ENCODE data around the gene REL. TPM values are rescaled to one million over a fixed set of nuclear protein-coding genes. Genes with fewer than 3 reads are reported as not detected.

Gene REL
- total and polyA plus RNA-seq, 9 of the 15 experiments (the other 6 are each of a cell fraction or from before 2014, with no cell fraction given), result 0.63 to 8.6 (median 6.3) TPM

- TF ChIP-seq ZNF764 (CRISPR knock-in tag; IDR thresholded peaks at IDR 0.05; ENCODE audit: low read depth) (no peak), PURB (CRISPR knock-in tag; IDR thresholded peaks at IDR 0.05; ENCODE audit: low read depth) (no peak), COPS2 (conservative IDR thresholded peaks at IDR 0.05) (no peak), GMEB1 (CRISPR knock-in tag; IDR thresholded peaks at IDR 0.05) (peak; percentile 88), ELF1 (tag; IDR thresholded peaks at IDR 0.05) (peak; percentile 1; the same call in 1 of the 2 replicates), NELFE (IDR thresholded peaks at IDR 0.05; ENCODE audit: insufficient read depth, insufficient read length) (no peak), SETDB1 (IDR thresholded peaks at IDR 0.05; ENCODE audit: low read length) (no peak), FOXK1 (CRISPR knock-in tag; IDR thresholded peaks at IDR 0.05; ENCODE audit: borderline replicate concordance) (no peak), ZNF146 (CRISPR knock-in tag; IDR thresholded peaks at IDR 0.05; ENCODE audit: unreplicated experiment) (no peak), NFATC3 (IDR thresholded peaks at IDR 0.05) (no peak), PTRF (tag; IDR thresholded peaks at IDR 0.05) (no peak), CEBPZ (IDR thresholded peaks at IDR 0.05; ENCODE audit: borderline replicate concordance, low read depth, low read length) (no peak), MCM5 (IDR thresholded peaks at IDR 0.05; ENCODE audit: low read depth) (no peak), ERF (CRISPR knock-in tag; IDR thresholded peaks at IDR 0.05) (no peak), HMGXB4 (CRISPR knock-in tag; IDR thresholded peaks at IDR 0.05) (0 out of 2 replicates have a peak, but pooled peaks have one; percentile 33), MCM3 (IDR thresholded peaks at IDR 0.05) (no peak), WHSC1 (IDR thresholded peaks at IDR 0.05; ENCODE audit: low read length) (no peak), NR1H2 (CRISPR knock-in tag; IDR thresholded peaks at IDR 0.05) (no peak), POLR2AphosphoS2 (IDR thresholded peaks at IDR 0.05; ENCODE audit: low read length) (no peak; the same call in 1 of the 2 replicates), RAD21 (CRISPR knock-in tag; conservative IDR thresholded peaks at IDR 0.05 in 1 of 2, IDR thresholded peaks at IDR 0.05 in 1 of 2) (0 out of 4 replicates have a peak, but pooled peaks of 1 of the 2 experiments have one; percentile 24), RUNX1 (IDR thresholded peaks at IDR 0.05; ENCODE audit: low read depth) (no peak), PML (IDR thresholded peaks at IDR 0.05; ENCODE audit: low read length) (0 out of 2 replicates have a peak, but pooled peaks have one; percentile 3), ZNF584 (CRISPR knock-in tag; IDR thresholded peaks at IDR 0.05; ENCODE audit: low read depth) (no peak)
Measured at GRCh38 chr2:60881047-60881932, at the start of gene REL (continued).
